GM12875 (cell line): ENCODE measurements around the gene RFWD3.
A peak's percentile ranks its signal among the peaks of the same experiment; 100 is the strongest.

Experiments
- H3K4me3 ChIP-seq: one replicate; pipeline ENCODE4 v1.5.1; 2011; ENCODE audit warnings: low read depth, low read length, control low read depth
- CTCF ChIP-seq: IDR thresholded peaks from 2 replicates; pipeline ENCODE4 v1.5.1; 2011; ENCODE audit warnings: low read depth, mild to moderate bottlenecking, control low read depth, inconsistent platforms, low read length, moderate library complexity, borderline replicate concordance; ENCODE audit not compliant: insufficient read depth

The RFWD3 gene

GRCh38 chr16:74623214-74623838 is 43.4 kb downstream of the RFWD3 start:
- peak; percentile 30; the same call in 1 of the 2 replicates for TF ChIP-seq CTCF
- H3K4me3 ChIP-seq: no peak overlapping the region

- TF ChIP-seq CTCF: no peak
- no peak overlapping the region for H3K4me3 ChIP-seq
Measured at GRCh38 chr16:74622005-74622404, 44.7 kb downstream of the RFWD3 start.

GRCh38 chr16:74617206-74617788 is 49.4 kb downstream of the RFWD3 start:
- no peak overlapping the region for H3K4me3 ChIP-seq
- TF ChIP-seq CTCF: no peak

GRCh38 chr16:74611721-74612120 is 55.0 kb downstream of the RFWD3 start:
- H3K4me3 ChIP-seq: no peak overlapping the region
- TF ChIP-seq CTCF: no peak

GRCh38 chr16:74608944-74609343 is 57.7 kb downstream of the RFWD3 start:
- no peak for TF ChIP-seq CTCF
- no peak overlapping the region for H3K4me3 ChIP-seq

GRCh38 chr16:74608381-74608780 is 58.3 kb downstream of the RFWD3 start:
- no peak overlapping the region for H3K4me3 ChIP-seq
- no peak for TF ChIP-seq CTCF

GRCh38 chr16:74607962-74608356 is 58.7 kb downstream of the RFWD3 start:
- no peak for TF ChIP-seq CTCF
- no peak overlapping the region for H3K4me3 ChIP-seq
